Panc1 (cell line): Measurements from ENCODE around the gene SYT14. TPM values are rescaled to one million over a fixed set of nuclear protein-coding genes. Genes with fewer than 3 reads are reported as not detected.

Experiments
- ATAC-seq: fragments of 200-7000 bp; cut with Tn5 transposase; 2 replicates; pipeline ENCODE4 v1.9.1; 2020; ENCODE audit warnings: mild to moderate bottlenecking, moderate library complexity
- BruUV-seq: library from RNA; stranded (reverse); fragments of 400-500 nt; replicated peaks from 2 replicates; lab custom pipeline; 2021; lab: Mats Ljungman, UMichigan
- CTCF ChIA-PET: fragments of 300-600 bp; sonication (Branson Sonifier 250); formaldehyde crosslinking; loops from one replicate; lab custom pipeline; 2022; ENCODE audit warnings: antibody characterized with exemption; lab: Charles Lee
- POLR2A ChIA-PET: fragments of 300-600 bp; sonication (Branson Sonifier 250); formaldehyde crosslinking; loops from one replicate; lab custom pipeline; 2022; ENCODE audit warnings: antibody characterized with exemption; lab: Charles Lee
- DNase-seq: peaks from one replicate; pipeline ENCODE4 v3.0.0-alpha.2; 2010; ENCODE audit warnings: low read depth, low spot score
- H3K27ac ChIP-seq: 2 replicates; pipeline ENCODE4 v1.5.1; 2011; ENCODE audit warnings: mild to moderate bottlenecking, low read length, inconsistent platforms
- H3K27me3 ChIP-seq: fragments of 200-500 bp; sonication (Bioruptor generic); 2 replicates; pipeline ENCODE4 v1.6.0; 2014; ENCODE audit warnings: low read length, inconsistent platforms; ENCODE audit not compliant: control insufficient read depth, insufficient read depth
- H3K36me3 ChIP-seq: fragments of 200-500 bp; sonication (Bioruptor generic); 2 replicates; pipeline ENCODE4 v1.5.1; 2014; ENCODE audit warnings: inconsistent platforms, mild to moderate bottlenecking, low read length, moderate library complexity; ENCODE audit not compliant: control insufficient read depth, insufficient read depth
- H3K4me1 ChIP-seq: 2 replicates; pipeline ENCODE4 v1.5.1; 2011; ENCODE audit warnings: inconsistent platforms, mild to moderate bottlenecking, low read length, moderate library complexity; ENCODE audit not compliant: control insufficient read depth, insufficient read depth
- H3K4me3 ChIP-seq, 2 experiments: 2 replicates each; pipeline ENCODE4 v1.5.1; 2011 to 2012; ENCODE audit warnings: low read depth in 2 of 2, low read length in 2 of 2, mild to moderate bottlenecking in 2 of 2, inconsistent platforms in 1 of 2, moderate library complexity in 1 of 2
- H3K9me3 ChIP-seq: fragments of 200-500 bp; sonication (Bioruptor generic); 2 replicates; pipeline ENCODE4 v1.5.1; 2014; ENCODE audit warnings: low read depth, mild to moderate bottlenecking, inconsistent platforms, low read length, moderate library complexity; ENCODE audit not compliant: control insufficient read depth, insufficient read depth
- CTCF ChIP-seq: fragments of 450-650 bp; IDR thresholded peaks from 2 replicates; pipeline ENCODE4 v1.5.1; 2017; ENCODE audit warnings: mild to moderate bottlenecking
- POLR2AphosphoS5 ChIP-seq: IDR thresholded peaks from 2 replicates; pipeline ENCODE4 v1.6.1; 2012; ENCODE audit warnings: mild to moderate bottlenecking, low read depth, low read length, moderate library complexity
- REST ChIP-seq, 2 experiments: IDR thresholded peaks; 2 replicates each; pipeline ENCODE4 v1.6.1; 2011 to 2012; ENCODE audit warnings: low read depth in 2 of 2, control low read depth in 1 of 2, low read length in 1 of 2, mild to moderate bottlenecking in 1 of 2, moderate library complexity in 1 of 2; ENCODE audit not compliant: insufficient read depth in 1 of 2
- SIN3A ChIP-seq: IDR thresholded peaks from 2 replicates; pipeline ENCODE4 v1.6.1; 2012; ENCODE audit warnings: low read depth, mild to moderate bottlenecking, low read length, moderate library complexity, borderline replicate concordance; ENCODE audit not compliant: insufficient read depth
- TCF7L2 ChIP-seq: IDR thresholded peaks from 2 replicates; pipeline ENCODE4 v1.6.1; 2011; ENCODE audit warnings: mild to moderate bottlenecking, low read depth, low read length, inconsistent platforms
- in situ Hi-C: cut with HindIII; loops from 2 replicates; pipeline ENCODE4 v1.10.0; 2016; ENCODE audit warnings: low sequenced_read_pairs, low pct_unique_long_range_greater_than_20kb
- intact Hi-C: fragments of 100-400 bp; cut with micrococcal nuclease; formaldehyde crosslinking; loops from one replicate; pipeline ENCODE4 v1.10.0; 2022; ENCODE audit not compliant: unreplicated experiment
- total RNA-seq: library from RNA; stranded (reverse); gene quantifications from one replicate; pipeline ENCODE4 v1.2.1, GENCODE V29; 2021; ENCODE audit not compliant: unreplicated experiment

The SYT14 gene
- total RNA-seq, 1 experiment from 2014 or later, result not detected

GRCh38 chr1:210123383-210123782, 185.4 kb downstream of the SYT14 start:
- Histone ChIP-seq H3K36me3 (no peaks in the 10 kb centered on the region), H3K27me3 (no peaks in the 10 kb centered on the region), H3K9me3 (no peaks in the 10 kb centered on the region), H3K4me3 (no peak overlapping the region), H3K4me1 (no peaks in the 10 kb centered on the region), H3K27ac (no peak overlapping the region)
- BruUV-seq, result no TSS peak
- intact Hi-C loops (no loop called here), in situ Hi-C loops (no loop called here)
- ChIA-PET POLR2A (no interaction called here), CTCF (no interaction called here)
- no peak for ATAC-seq
- TF ChIP-seq REST (IDR thresholded peaks at IDR 0.05; ENCODE audit: insufficient read depth in 1 of 2, low read depth in 2 of 2, low read length in 1 of 2) (no peak), TCF7L2 (no peak), CTCF (no peak), POLR2AphosphoS5 (no peak), SIN3A (no peak)
- DNase-seq, result no peak

DNA sequence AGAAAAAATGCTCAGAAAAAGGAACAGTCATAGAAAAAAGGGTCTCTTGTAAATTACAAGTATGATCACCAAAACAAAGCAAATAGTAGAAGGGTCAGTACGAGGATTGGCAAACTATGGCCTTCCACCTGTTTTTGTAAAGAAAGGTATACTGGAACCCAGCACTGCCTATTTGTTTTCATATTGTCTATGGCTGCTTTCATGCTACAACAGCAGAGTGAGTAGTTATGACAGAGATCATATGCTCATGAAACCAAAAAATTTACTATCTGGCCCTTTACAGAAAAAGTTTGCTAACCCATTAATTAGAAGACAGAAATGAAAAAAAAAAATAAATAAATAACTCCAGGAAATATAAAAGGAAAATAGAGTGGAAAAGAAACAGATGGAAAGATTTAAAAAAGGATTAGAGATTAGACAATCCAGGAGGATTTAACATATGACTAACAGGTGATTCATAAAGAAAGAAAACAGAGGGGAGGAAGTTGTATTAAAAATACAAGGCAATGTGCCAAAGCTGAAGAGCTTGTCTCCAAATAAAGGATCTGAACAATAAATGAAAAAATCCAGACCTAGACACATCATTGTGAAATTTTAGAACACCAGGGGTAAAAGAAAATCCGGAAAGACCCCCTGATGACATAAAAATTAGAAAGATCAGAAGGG, 186.0 kb downstream of the SYT14 start:
- Histone ChIP-seq H3K4me3 (no peak overlapping the region), H3K4me1 (no peaks in the 10 kb centered on the region), H3K9me3 (no peaks in the 10 kb centered on the region), H3K36me3 (no peaks in the 10 kb centered on the region), H3K27me3 (no peaks in the 10 kb centered on the region), H3K27ac (no peak overlapping the region)
- CTCF ChIA-PET, result no interaction called here
- DNase-seq (no peak), ATAC-seq (no peak)
- in situ Hi-C loops, result no loop called here
- intact Hi-C loops, result no loop called here
- TF ChIP-seq TCF7L2 (no peak), SIN3A (no peak), POLR2AphosphoS5 (no peak), REST (IDR thresholded peaks at IDR 0.05; ENCODE audit: insufficient read depth in 1 of 2, low read depth in 2 of 2, low read length in 1 of 2) (no peak), CTCF (no peak)
- BruUV-seq, result no TSS peak
- POLR2A ChIA-PET, result no interaction called here
